ENCODE measurements around the gene SLC12A2.

The SLC12A2 gene

GRCh38 chr5:128132499-128132898 lies 48.9 kb downstream of the SLC12A2 start:
- Histone ChIP-seq H3K4me2 (ENCODE audit: low read length) (no peak overlapping the region), H3K4me3 (ENCODE audit: low read length) (no peak overlapping the region), H3K9ac (ENCODE audit: low read depth, low read length) (no peak overlapping the region), H3K27me3 (ENCODE audit: control insufficient read depth, insufficient read depth, low read length) (no peaks in the 10 kb centered on the region), H3K36me3 (ENCODE audit: insufficient read depth, low read length) (no peaks in the 10 kb centered on the region), H3K9me3 (replicated peaks; ENCODE audit: low read length) (no peaks in the 10 kb centered on the region), H3K4me1 (ENCODE audit: control insufficient read depth, insufficient read depth, low read length) (no peaks in the 10 kb centered on the region)

GRCh38 chr5:128135286-128135685 lies 51.7 kb downstream of the SLC12A2 start:
- no peaks in the 10 kb centered on the region for H3K9me3 ChIP-seq (replicated peaks; ENCODE audit: low read length)
- no peaks in the 10 kb centered on the region for H3K4me1 ChIP-seq (ENCODE audit: control insufficient read depth, insufficient read depth, low read length)
- no peaks in the 10 kb centered on the region for H3K27me3 ChIP-seq (ENCODE audit: control insufficient read depth, insufficient read depth, low read length)
- no peak overlapping the region for H3K9ac ChIP-seq (ENCODE audit: low read depth, low read length)
- H3K4me2 ChIP-seq (ENCODE audit: low read length) = no peak overlapping the region
- no peak overlapping the region for H3K4me3 ChIP-seq (ENCODE audit: low read length)
- H3K36me3 ChIP-seq (ENCODE audit: insufficient read depth, low read length) = no peaks in the 10 kb centered on the region

DNA sequence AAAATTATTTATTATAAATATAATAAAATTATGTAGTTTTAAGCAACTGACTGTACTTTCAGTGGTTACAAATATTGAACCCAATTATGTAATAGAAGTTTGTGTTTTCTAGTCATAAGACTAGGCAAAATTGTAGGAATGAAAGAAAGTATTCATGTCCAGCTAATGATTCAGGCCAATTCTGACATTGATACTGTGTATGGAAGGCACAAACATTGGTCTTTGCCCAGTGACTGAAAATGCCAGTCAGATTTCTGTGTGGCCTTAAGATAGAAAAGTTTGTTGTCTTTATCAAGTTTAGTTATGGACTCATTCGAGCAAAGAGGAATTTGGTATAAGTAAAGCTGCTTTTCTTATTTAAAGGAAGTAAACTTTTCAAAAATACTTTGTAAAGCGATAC lies 60.3 kb downstream of the SLC12A2 start:
- Histone ChIP-seq H3K9ac (ENCODE audit: low read depth, low read length) (no peak overlapping the region), H3K4me1 (ENCODE audit: control insufficient read depth, insufficient read depth, low read length) (no peaks in the 10 kb centered on the region), H3K4me3 (ENCODE audit: low read length) (no peak overlapping the region), H3K36me3 (ENCODE audit: insufficient read depth, low read length) (peaks cover 13% of the 10 kb centered on the region), H3K4me2 (ENCODE audit: low read length) (no peak overlapping the region), H3K27me3 (ENCODE audit: control insufficient read depth, insufficient read depth, low read length) (no peaks in the 10 kb centered on the region), H3K9me3 (replicated peaks; ENCODE audit: low read length) (no peaks in the 10 kb centered on the region)

GRCh38 chr5:128144491-128144890 lies 60.9 kb downstream of the SLC12A2 start:
- Histone ChIP-seq H3K27me3 (ENCODE audit: control insufficient read depth, insufficient read depth, low read length) (no peaks in the 10 kb centered on the region), H3K9me3 (replicated peaks; ENCODE audit: low read length) (no peaks in the 10 kb centered on the region)

GRCh38 chr5:128146671-128147070 lies 63.1 kb downstream of the SLC12A2 start:
- Histone ChIP-seq H3K9me3 (replicated peaks; ENCODE audit: low read length) (no peaks in the 10 kb centered on the region), H3K4me2 (ENCODE audit: low read length) (no peak overlapping the region), H3K9ac (ENCODE audit: low read depth, low read length) (no peak overlapping the region), H3K27me3 (ENCODE audit: control insufficient read depth, insufficient read depth, low read length) (no peaks in the 10 kb centered on the region), H3K36me3 (ENCODE audit: insufficient read depth, low read length) (peaks cover 12% of the 10 kb centered on the region), H3K4me3 (ENCODE audit: low read length) (no peak overlapping the region), H3K4me1 (ENCODE audit: control insufficient read depth, insufficient read depth, low read length) (no peaks in the 10 kb centered on the region)

More at GRCh38 chr5:128144491-128144890, 60.9 kb downstream of the SLC12A2 start:
- H3K4me1 ChIP-seq (ENCODE audit: control insufficient read depth, insufficient read depth, low read length) = no peaks in the 10 kb centered on the region
- H3K36me3 ChIP-seq (ENCODE audit: insufficient read depth, low read length) = peaks cover 13% of the 10 kb centered on the region
- H3K4me2 ChIP-seq (ENCODE audit: low read length) = no peak overlapping the region
- no peak overlapping the region for H3K4me3 ChIP-seq (ENCODE audit: low read length)
- H3K9ac ChIP-seq (ENCODE audit: low read depth, low read length) = no peak overlapping the region

GRCh38 chr5:128154943-128155342 lies 71.4 kb downstream of the SLC12A2 start:
- H3K36me3 ChIP-seq (ENCODE audit: insufficient read depth, low read length) = peaks cover 14% of the 10 kb centered on the region
- H3K4me1 ChIP-seq (ENCODE audit: control insufficient read depth, insufficient read depth, low read length) = no peaks in the 10 kb centered on the region
- no peak overlapping the region for H3K4me2 ChIP-seq (ENCODE audit: low read length)
- no peaks in the 10 kb centered on the region for H3K27me3 ChIP-seq (ENCODE audit: control insufficient read depth, insufficient read depth, low read length)
- no peaks in the 10 kb centered on the region for H3K9me3 ChIP-seq (replicated peaks; ENCODE audit: low read length)
- H3K9ac ChIP-seq (ENCODE audit: low read depth, low read length) = no peak overlapping the region
- H3K4me3 ChIP-seq (ENCODE audit: low read length) = no peak overlapping the region

GRCh38 chr5:128155776-128156175 lies 72.2 kb downstream of the SLC12A2 start:
- H3K9me3 ChIP-seq (replicated peaks; ENCODE audit: low read length) = no peaks in the 10 kb centered on the region
- no peak overlapping the region for H3K4me3 ChIP-seq (ENCODE audit: low read length)
- H3K27me3 ChIP-seq (ENCODE audit: control insufficient read depth, insufficient read depth, low read length) = no peaks in the 10 kb centered on the region
- no peak overlapping the region for H3K4me2 ChIP-seq (ENCODE audit: low read length)
- peaks cover 14% of the 10 kb centered on the region for H3K36me3 ChIP-seq (ENCODE audit: insufficient read depth, low read length)
- no peak overlapping the region for H3K9ac ChIP-seq (ENCODE audit: low read depth, low read length)
- no peaks in the 10 kb centered on the region for H3K4me1 ChIP-seq (ENCODE audit: control insufficient read depth, insufficient read depth, low read length)

DNA sequence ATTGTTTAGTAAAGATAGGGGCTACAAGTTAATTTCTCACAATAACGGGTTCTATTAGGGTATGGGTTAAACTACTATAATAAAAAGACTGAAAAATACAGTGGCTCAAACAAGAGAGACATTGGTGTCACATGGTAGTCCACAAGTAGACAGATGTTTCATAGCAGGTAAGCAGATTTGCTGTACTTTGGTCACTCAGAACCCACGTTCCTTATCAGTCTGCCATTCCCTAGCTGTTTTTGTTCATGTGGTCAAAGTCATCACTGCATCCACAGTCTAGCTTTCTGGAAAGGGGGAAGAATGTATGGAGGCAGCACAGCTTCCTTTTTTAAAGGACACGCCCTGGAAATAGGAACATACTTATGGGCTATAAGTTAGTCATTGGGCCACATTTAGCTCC lies 73.0 kb downstream of the SLC12A2 start:
- H3K36me3 ChIP-seq (ENCODE audit: insufficient read depth, low read length) = peaks cover 14% of the 10 kb centered on the region
- no peaks in the 10 kb centered on the region for H3K27me3 ChIP-seq (ENCODE audit: control insufficient read depth, insufficient read depth, low read length)
- H3K4me2 ChIP-seq (ENCODE audit: low read length) = no peak overlapping the region
- H3K4me1 ChIP-seq (ENCODE audit: control insufficient read depth, insufficient read depth, low read length) = no peaks in the 10 kb centered on the region
- no peak overlapping the region for H3K9ac ChIP-seq (ENCODE audit: low read depth, low read length)
- no peak overlapping the region for H3K4me3 ChIP-seq (ENCODE audit: low read length)
- no peaks in the 10 kb centered on the region for H3K9me3 ChIP-seq (replicated peaks; ENCODE audit: low read length)

- H3K9me3 ChIP-seq (replicated peaks; ENCODE audit: low read length) = no peaks in the 10 kb centered on the region
- H3K4me2 ChIP-seq (ENCODE audit: low read length) = no peak overlapping the region
- no peak overlapping the region for H3K9ac ChIP-seq (ENCODE audit: low read depth, low read length)
- H3K27me3 ChIP-seq (ENCODE audit: control insufficient read depth, insufficient read depth, low read length) = no peaks in the 10 kb centered on the region
- H3K36me3 ChIP-seq (ENCODE audit: insufficient read depth, low read length) = peaks cover 11% of the 10 kb centered on the region
- no peaks in the 10 kb centered on the region for H3K4me1 ChIP-seq (ENCODE audit: control insufficient read depth, insufficient read depth, low read length)
- no peak overlapping the region for H3K4me3 ChIP-seq (ENCODE audit: low read length)
Measured at GRCh38 chr5:128158342-128158741, 74.8 kb downstream of the SLC12A2 start.

DNA sequence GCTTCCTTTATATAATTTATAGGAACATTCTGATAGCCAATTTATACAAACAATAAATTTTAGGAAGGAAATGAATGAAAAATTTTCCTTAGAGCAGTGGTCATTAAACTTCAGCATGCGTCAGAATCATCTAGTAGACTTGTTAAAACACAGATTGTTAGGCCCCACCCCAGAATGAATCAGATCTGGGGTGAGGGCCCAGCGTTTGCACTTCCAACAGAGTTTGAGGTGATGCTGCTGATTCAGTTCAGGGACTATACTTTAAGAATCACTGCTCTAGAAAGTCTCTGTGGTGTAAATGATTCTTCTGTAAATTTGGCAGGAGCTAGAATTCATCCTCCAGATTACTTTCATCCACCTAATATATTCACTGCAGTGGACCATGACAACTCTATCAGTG lies 80.4 kb downstream of the SLC12A2 start:
- Histone ChIP-seq H3K4me2 (ENCODE audit: low read length) (no peak overlapping the region), H3K9me3 (replicated peaks; ENCODE audit: low read length) (no peaks in the 10 kb centered on the region), H3K4me3 (ENCODE audit: low read length) (no peak overlapping the region), H3K4me1 (ENCODE audit: control insufficient read depth, insufficient read depth, low read length) (no peaks in the 10 kb centered on the region), H3K27me3 (ENCODE audit: control insufficient read depth, insufficient read depth, low read length) (no peaks in the 10 kb centered on the region), H3K9ac (ENCODE audit: low read depth, low read length) (no peak overlapping the region), H3K36me3 (ENCODE audit: insufficient read depth, low read length) (no peaks in the 10 kb centered on the region)

DNA sequence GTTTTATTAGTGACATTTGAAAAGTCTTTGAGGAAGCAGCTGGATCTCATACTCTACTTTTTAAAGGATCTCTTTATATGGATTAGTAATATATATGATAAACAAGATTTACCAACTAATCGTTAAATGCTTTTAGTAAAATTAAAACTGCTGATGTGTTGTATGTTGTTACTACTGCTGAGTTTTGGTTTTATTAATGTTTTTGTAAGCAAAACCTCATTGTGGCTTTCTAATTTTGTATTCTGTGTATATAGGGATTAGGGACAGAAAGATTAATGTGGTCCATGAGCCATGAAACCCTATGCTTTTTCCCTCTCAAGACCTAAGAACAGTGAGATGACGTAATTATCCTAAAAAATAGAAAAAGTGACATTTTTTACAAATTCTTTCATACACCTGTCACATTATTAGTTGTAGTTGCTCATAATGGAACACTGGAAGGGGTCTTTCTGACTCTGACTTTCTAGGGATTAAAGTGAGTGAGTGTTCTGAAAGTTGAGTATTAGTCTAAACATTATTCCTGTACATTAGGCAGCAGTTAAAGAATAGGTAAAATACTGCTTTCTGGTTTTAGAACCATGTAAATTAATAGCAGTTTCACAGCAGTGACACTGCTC lies 85.9 kb downstream of the SLC12A2 start:
- no peaks in the 10 kb centered on the region for H3K4me1 ChIP-seq (ENCODE audit: control insufficient read depth, insufficient read depth, low read length)
- H3K9me3 ChIP-seq (replicated peaks; ENCODE audit: low read length) = no peaks in the 10 kb centered on the region
- H3K4me3 ChIP-seq (ENCODE audit: low read length) = no peak overlapping the region
- no peaks in the 10 kb centered on the region for H3K36me3 ChIP-seq (ENCODE audit: insufficient read depth, low read length)
- H3K9ac ChIP-seq (ENCODE audit: low read depth, low read length) = no peak overlapping the region
- H3K27me3 ChIP-seq (ENCODE audit: control insufficient read depth, insufficient read depth, low read length) = no peaks in the 10 kb centered on the region
- H3K4me2 ChIP-seq (ENCODE audit: low read length) = no peak overlapping the region

- Histone ChIP-seq H3K27me3 (ENCODE audit: control insufficient read depth, insufficient read depth, low read length) (no peaks in the 10 kb centered on the region), H3K36me3 (ENCODE audit: insufficient read depth, low read length) (no peaks in the 10 kb centered on the region), H3K9me3 (replicated peaks; ENCODE audit: low read length) (no peaks in the 10 kb centered on the region), H3K4me1 (ENCODE audit: control insufficient read depth, insufficient read depth, low read length) (peaks cover 9% of the 10 kb centered on the region), H3K4me2 (ENCODE audit: low read length) (no peak overlapping the region), H3K9ac (ENCODE audit: low read depth, low read length) (no peak overlapping the region), H3K4me3 (ENCODE audit: low read length) (no peak overlapping the region)
Measured at GRCh38 chr5:128172102-128172501, 88.5 kb downstream of the SLC12A2 start.
